Activated naive CD4-positive, alpha-beta T cell treated with anti-CD3 and anti-CD28 coated beads, Interleukin-2, amount 50 U/mL, for 72 hours (primary cell): Measurements from ENCODE around the gene PPP1R12A. TPM values are rescaled to one million over a fixed set of nuclear protein-coding genes. Genes with fewer than 3 reads are reported as not detected.

ENCODE experiments used
- ATAC-seq, 2 donors: fragments of 150-1000 bp; cut with Tn5 transposase; 2 replicates each; pipeline ENCODE4 v1.10.0; 2021; ENCODE audit warnings: mild to moderate bottlenecking in 2 of 2, moderate library complexity in 2 of 2
- DNase-seq, 2 donors: peaks; one replicate each; pipeline ENCODE4 v3.0.0; 2021 to 2022; ENCODE audit warnings: low spot score in 2 of 2
- H3K27ac Mint-ChIP-seq, 2 donors: one replicate each; pipeline ENCODE4 v1.8.0; 2022; ENCODE audit warnings: mild to moderate bottlenecking in 2 of 2, mixed read lengths in 2 of 2
- H3K36me3 Mint-ChIP-seq, 2 donors: one replicate each; pipeline ENCODE4 v1.8.0; 2022; ENCODE audit warnings: mixed read lengths in 2 of 2
- H3K9me3 Mint-ChIP-seq, 2 donors: one replicate each; pipeline ENCODE4 v1.8.0; 2022; ENCODE audit warnings: mixed read lengths in 2 of 2
- total RNA-seq, 2 donors: library from RNA; stranded (reverse); gene quantifications; one replicate each; pipeline ENCODE4 v1.2.3, GENCODE V29; 2022

PPP1R12A gene
- total RNA-seq, 2 donors from 2014 or later: 66.6 to 73.7 TPM

DNA sequence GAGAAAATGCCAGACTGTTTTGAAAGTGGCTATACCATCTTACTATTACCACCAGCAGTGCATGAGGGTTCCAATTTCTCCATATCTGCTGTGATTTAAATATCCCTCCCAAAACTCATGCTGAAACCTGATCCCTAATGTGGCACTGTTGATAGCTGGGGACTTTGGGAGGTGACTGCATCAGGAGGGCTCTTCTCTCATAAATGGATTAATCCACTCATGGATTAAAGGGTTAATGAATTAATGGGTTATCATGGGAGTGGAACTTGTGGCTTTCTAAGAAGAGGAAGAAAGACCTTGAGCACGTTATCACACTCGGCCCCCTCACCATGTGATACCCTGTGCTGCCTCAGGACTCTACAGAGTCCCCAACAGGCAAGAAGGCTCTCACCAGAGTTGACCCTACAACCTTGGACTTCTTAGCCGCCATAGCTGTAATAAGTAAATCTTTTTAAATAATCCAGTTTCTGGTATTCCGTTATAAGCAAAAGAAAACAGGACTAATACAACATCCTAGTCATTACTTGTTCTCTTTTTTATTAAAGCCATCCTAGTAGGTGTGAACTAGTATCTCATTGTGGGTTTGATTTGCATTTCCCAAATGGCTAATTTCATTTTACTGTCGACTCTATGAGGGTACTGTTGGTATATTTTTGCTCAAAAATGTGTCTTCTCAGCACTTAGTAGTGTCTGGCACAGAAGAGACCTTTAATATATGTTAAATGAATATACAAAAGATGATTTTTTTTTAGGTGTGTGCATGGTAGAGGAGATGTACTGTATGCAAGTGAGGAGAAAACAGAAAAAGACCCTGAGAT lies 14.3 kb downstream of the PPP1R12A start:
- ATAC-seq: no peak
- H3K27ac Mint-ChIP-seq: no peak overlapping the region
- no peaks in the 10 kb centered on the region for H3K9me3 Mint-ChIP-seq
- H3K36me3 Mint-ChIP-seq: peaks cover 0 to 10% of the 10 kb centered on the region in 2 donors
- no peak for DNase-seq

- Mint-ChIP-seq H3K36me3 (peaks cover 0 to 10% of the 10 kb centered on the region in 2 donors), H3K9me3 (no peaks in the 10 kb centered on the region), H3K27ac (no peak overlapping the region)
- no peak for DNase-seq
- ATAC-seq: no peak
Measured at GRCh38 chr12:79919762-79920161, 15.1 kb downstream of the PPP1R12A start.

GRCh38 chr12:79916826-79917225 lies 18.1 kb downstream of the PPP1R12A start:
- ATAC-seq: no peak
- no peak for DNase-seq
- Mint-ChIP-seq H3K36me3 (peaks cover 0 to 10% of the 10 kb centered on the region in 2 donors), H3K9me3 (no peaks in the 10 kb centered on the region), H3K27ac (no peak overlapping the region)

GRCh38 chr12:79911889-79912656 lies 22.8 kb downstream of the PPP1R12A start:
- Mint-ChIP-seq H3K9me3 (no peaks in the 10 kb centered on the region), H3K27ac (no peak overlapping the region), H3K36me3 (peaks cover 0 to 10% of the 10 kb centered on the region in 2 donors)
- ATAC-seq (no peak), DNase-seq (no peak)

DNA sequence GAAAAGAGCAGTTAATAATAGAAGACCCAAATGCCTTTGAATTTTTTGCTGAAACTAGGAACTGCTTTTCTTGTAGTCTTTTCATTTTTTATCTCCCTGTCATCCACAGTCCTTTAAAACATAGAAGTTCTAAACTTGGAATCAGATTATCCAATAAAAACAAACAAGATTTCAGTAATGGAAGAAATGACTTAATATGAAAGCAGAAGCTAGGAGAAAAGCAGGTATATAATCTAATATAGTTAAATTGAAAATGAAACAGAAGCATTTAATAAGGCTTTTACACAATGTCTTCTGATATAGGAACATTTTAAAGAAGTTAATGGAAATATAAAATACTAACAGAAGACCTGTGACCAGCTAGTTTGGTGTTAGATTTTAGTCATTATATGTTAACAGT lies 26.5 kb downstream of the PPP1R12A start:
- no peaks in the 10 kb centered on the region for H3K9me3 Mint-ChIP-seq
- no peaks in the 10 kb centered on the region for H3K36me3 Mint-ChIP-seq

DNA sequence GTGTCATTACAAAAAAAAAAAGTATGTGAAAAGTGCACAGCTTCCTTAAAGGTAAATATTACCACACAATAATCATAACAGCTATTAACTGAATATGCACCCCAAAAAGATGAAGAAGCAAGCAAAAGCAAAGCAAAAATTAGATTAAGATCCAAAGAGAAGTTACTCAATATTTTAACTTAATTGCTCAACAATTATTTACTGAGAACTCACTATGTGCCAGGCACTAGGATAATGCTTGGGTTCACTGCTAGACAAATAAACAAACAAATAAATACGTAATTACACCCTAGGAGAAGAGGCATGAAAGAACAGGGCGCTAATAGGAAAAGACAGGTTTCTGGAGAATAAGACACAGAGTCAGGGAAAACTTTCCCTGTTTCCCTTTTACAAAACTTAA lies 33.4 kb downstream of the PPP1R12A start:
- Mint-ChIP-seq H3K9me3 (peaks cover 0 to 6% of the 10 kb centered on the region in 2 donors), H3K27ac (no peak overlapping the region), H3K36me3 (peaks cover 0 to 7% of the 10 kb centered on the region in 2 donors)
- DNase-seq (no peak), ATAC-seq (no peak)

More for the DNA sequence above, 26.5 kb downstream of the PPP1R12A start:
- ATAC-seq (peak in 1 of 2 donors; percentile 13), DNase-seq (no peak)
- no peak overlapping the region for H3K27ac Mint-ChIP-seq

GRCh38 chr12:79900951-79901350 lies 33.9 kb downstream of the PPP1R12A start:
- H3K9me3 Mint-ChIP-seq: peaks cover 0 to 6% of the 10 kb centered on the region in 2 donors
- peaks cover 0 to 7% of the 10 kb centered on the region in 2 donors for H3K36me3 Mint-ChIP-seq
- H3K27ac Mint-ChIP-seq: no peak overlapping the region
- ATAC-seq (no peak), DNase-seq (no peak)

GRCh38 chr12:79900199-79900598 lies 34.7 kb downstream of the PPP1R12A start:
- peaks cover 0 to 7% of the 10 kb centered on the region in 2 donors for H3K36me3 Mint-ChIP-seq
- peaks cover 0 to 6% of the 10 kb centered on the region in 2 donors for H3K9me3 Mint-ChIP-seq
- ATAC-seq (no peak), DNase-seq (no peak)
- no peak overlapping the region for H3K27ac Mint-ChIP-seq

DNA sequence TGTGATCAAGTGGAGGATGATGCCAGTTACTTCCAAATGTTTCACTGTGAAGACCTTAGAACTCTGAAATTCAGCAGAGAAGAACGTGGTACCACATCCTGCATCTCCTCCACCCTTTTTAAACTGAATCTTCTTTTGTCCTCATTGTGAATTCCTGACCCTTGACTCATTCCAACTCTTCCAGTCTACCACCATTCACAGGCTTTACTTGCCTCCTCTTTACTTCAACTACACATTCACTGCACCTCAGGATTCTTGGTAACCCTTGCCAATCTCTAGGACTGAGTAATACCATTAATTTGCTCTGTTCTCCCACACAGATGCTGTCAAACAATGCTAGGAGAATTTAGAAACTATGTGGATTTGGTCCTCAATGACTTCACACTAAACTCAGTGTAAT lies 37.3 kb downstream of the PPP1R12A start:
- Mint-ChIP-seq H3K36me3 (peaks cover 0 to 7% of the 10 kb centered on the region in 2 donors), H3K9me3 (peaks cover 0 to 6% of the 10 kb centered on the region in 2 donors), H3K27ac (no peak overlapping the region)
- DNase-seq (no peak), ATAC-seq (no peak)

- Mint-ChIP-seq H3K27ac (no peak overlapping the region), H3K36me3 (peaks cover 0 to 7% of the 10 kb centered on the region in 2 donors), H3K9me3 (peaks cover 0 to 6% of the 10 kb centered on the region in 2 donors)
- DNase-seq (no peak), ATAC-seq (no peak)
Measured at GRCh38 chr12:79895804-79896203, 39.1 kb downstream of the PPP1R12A start.

DNA sequence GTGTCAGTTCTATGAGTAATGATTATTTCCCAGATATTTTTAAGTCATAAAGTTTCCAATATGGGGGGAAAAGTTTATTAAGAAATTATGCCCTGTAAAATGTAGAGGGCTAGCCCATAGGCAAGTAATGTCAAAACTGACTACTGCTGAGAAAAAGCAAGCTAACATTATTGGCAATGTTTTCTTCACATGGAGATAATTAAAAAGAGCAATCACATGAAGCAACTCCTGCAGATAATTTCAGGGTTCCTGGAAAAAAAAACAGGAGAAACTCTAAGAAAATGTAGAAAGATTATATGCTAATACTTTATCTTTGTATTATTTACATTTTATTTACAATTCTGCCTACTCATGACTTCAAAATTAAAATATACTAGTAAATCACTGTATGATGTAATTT lies 39.8 kb downstream of the PPP1R12A start:
- Mint-ChIP-seq H3K36me3 (peaks cover 0 to 7% of the 10 kb centered on the region in 2 donors), H3K27ac (no peak overlapping the region), H3K9me3 (peaks cover 0 to 6% of the 10 kb centered on the region in 2 donors)
- DNase-seq (no peak), ATAC-seq (no peak)

DNA sequence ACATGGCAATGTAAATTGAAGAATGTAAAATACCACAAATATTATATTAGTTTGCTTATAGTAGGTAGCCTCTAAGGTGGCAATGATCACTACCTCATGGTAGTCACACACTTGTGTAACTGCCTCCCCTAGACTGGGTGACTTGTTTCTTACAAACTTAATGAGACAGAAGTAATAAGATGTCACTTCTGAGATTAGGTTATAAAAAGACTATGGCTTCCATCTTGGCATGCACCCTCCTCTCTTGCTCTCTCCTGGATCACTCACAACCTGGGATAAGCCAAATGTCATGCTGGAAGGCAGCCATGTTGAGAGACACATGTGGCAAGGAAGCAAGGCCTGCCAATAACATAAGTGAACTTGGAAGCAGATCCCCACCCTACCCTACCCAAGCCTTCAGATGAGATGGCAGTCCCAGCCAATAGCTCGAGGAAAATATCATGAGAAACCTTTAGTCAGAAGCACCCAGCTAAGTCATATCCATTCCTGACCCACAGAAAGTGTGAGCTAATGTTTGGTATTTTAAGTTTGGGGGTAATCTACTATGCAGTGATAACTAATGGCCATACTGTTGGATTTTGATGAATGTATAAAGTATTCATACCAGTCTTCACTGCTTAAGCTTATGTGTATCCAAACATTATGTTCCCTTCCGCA lies 43.3 kb downstream of the PPP1R12A start:
- DNase-seq (no peak), ATAC-seq (no peak)
- Mint-ChIP-seq H3K9me3 (no peaks in the 10 kb centered on the region), H3K27ac (no peak overlapping the region), H3K36me3 (no peaks in the 10 kb centered on the region)

GRCh38 chr12:79887890-79888289 lies 47.0 kb downstream of the PPP1R12A start:
- H3K9me3 Mint-ChIP-seq: no peaks in the 10 kb centered on the region
- DNase-seq (no peak), ATAC-seq (no peak)
- H3K27ac Mint-ChIP-seq: no peak overlapping the region
- H3K36me3 Mint-ChIP-seq: no peaks in the 10 kb centered on the region

DNA sequence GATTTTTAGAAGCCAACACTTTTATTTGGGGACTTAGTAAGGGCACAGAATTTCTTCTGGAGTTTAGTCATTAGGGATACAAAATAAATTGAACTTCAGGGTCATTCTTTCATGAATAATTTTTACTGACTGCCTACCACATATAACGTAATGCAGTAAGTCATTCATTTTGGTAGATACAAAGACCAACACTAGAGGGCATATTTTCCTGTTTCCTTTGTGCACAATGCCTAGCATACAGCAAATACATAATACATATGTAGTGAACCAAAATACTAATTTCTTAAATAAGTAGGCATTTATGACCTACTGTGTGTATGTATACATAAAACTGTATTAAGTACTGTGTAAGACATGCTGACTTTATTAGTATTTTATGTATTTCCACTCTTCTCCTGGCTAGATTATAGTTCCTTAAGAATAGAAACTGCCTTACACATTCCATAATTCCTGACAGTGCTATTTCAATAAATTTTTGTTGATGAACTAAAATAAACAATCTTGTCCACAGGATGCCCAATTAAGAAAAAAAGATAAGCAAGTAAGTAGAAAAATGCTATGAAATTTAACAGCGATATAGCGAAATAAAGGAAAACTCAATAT lies 47.9 kb downstream of the PPP1R12A start:
- H3K36me3 Mint-ChIP-seq: no peaks in the 10 kb centered on the region
- peak; percentile 57 to 60 for ATAC-seq
- no peak overlapping the region for H3K27ac Mint-ChIP-seq
- H3K9me3 Mint-ChIP-seq: no peaks in the 10 kb centered on the region
- no peak for DNase-seq

- ATAC-seq: no peak
- Mint-ChIP-seq H3K9me3 (no peaks in the 10 kb centered on the region), H3K27ac (no peak overlapping the region), H3K36me3 (no peaks in the 10 kb centered on the region)
- no peak for DNase-seq
Measured at GRCh38 chr12:79885911-79886490, 48.9 kb downstream of the PPP1R12A start.

GRCh38 chr12:79884401-79885006 lies 50.4 kb downstream of the PPP1R12A start:
- H3K9me3 Mint-ChIP-seq: peaks cover 0 to under 1% of the 10 kb centered on the region in 2 donors
- H3K27ac Mint-ChIP-seq: no peak overlapping the region
- DNase-seq: no peak
- peaks cover 0 to 7% of the 10 kb centered on the region in 2 donors for H3K36me3 Mint-ChIP-seq
- no peak for ATAC-seq
